Right renal pelvis (tissue), 4 donors: ENCODE measurements around the gene PRR22. TPM values are rescaled to one million over a fixed set of nuclear protein-coding genes. Genes with fewer than 3 reads are reported as not detected.
"Not testable (repeated sequence)": the region's sequence is repeated elsewhere in the genome, so short reads cannot be mapped to it uniquely, and the experiment has no call there.

Experiments used
- DNase-seq, 4 donors: peaks; one replicate each; pipeline ENCODE4 v3.0.0-alpha.2; 2013; ENCODE audit warnings: low read depth in 4 of 4, low spot score in 3 of 4, missing footprints in 1 of 4
- polyA plus RNA-seq, 4 donors: library from polyadenylated mRNA; unstranded; fragments of 120-200 nt; gene quantifications; one replicate each; pipeline ENCODE4 v1.2.1, GENCODE V29; 2013; ENCODE audit not compliant: insufficient read length in 4 of 4

Gene PRR22
- polyA plus RNA-seq, 4 donors: 1.7 to 4.5 (median 3.1) TPM

GRCh38 chr19:5793188-5793587, 8.6 kb upstream of the PRR22 start:
- DNase-seq: no peak

- DNase-seq: no peak
These were observed 7.7 kb upstream of the PRR22 start for GRCh38 chr19:5792224-5792623.

- peak; percentile 90 to 93 (median 91) for DNase-seq
These were observed 6.3 kb upstream of the PRR22 start, which contains the start of gene DUS3L for GRCh38 chr19:5790559-5791520. TSS of gene DUS3L (minus strand) at chr19:5791163. CDS start at chr19:5791141, 22 bp downstream.

GRCh38 chr19:5789886-5790558, 5.5 kb upstream of the PRR22 start:
- DNase-seq: no peak

- no peak for DNase-seq
These were observed 4.8 kb upstream of the PRR22 start for GRCh38 chr19:5789351-5789761.

GRCh38 chr19:5788422-5788821, 3.9 kb upstream of the PRR22 start:
- no peak for DNase-seq

- no peak for DNase-seq
These were observed 3.0 kb upstream of the PRR22 start for GRCh38 chr19:5787409-5788182.

GRCh38 chr19:5786593-5787408, 2.3 kb upstream of the PRR22 start:
- DNase-seq: no peak

- DNase-seq: no peak
These were observed 877 bp upstream of the PRR22 start for GRCh38 chr19:5785423-5785822.

GRCh38 chr19:5782945-5783919, 1.3 kb downstream of the PRR22 start:
- DNase-seq: no peak

- DNase-seq: no peak
These were observed 2.2 kb downstream of the PRR22 start for GRCh38 chr19:5782322-5782721.

- DNase-seq: not testable (repeated sequence)
These were observed 3.6 kb downstream of the PRR22 start for GRCh38 chr19:5780916-5781315.

- DNase-seq: no peak
These were observed 6.1 kb downstream of the PRR22 start for GRCh38 chr19:5778402-5778801.

GRCh38 chr19:5775668-5776309, 8.8 kb downstream of the PRR22 start:
- no peak for DNase-seq

- no peak for DNase-seq
These were observed 9.6 kb downstream of the PRR22 start for GRCh38 chr19:5774921-5775320.

GRCh38 chr19:5773276-5773675, 11.3 kb downstream of the PRR22 start:
- no peak for DNase-seq

GRCh38 chr19:5772416-5772815, 12.1 kb downstream of the PRR22 start:
- DNase-seq: no peak

- no peak for DNase-seq
These were observed 16.6 kb downstream of the PRR22 start for GRCh38 chr19:5767949-5768348.
